ENCODE measurements around the gene HTATSF1.

GRCh38 chrX:136477026-136477425, 20.4 kb upstream of the HTATSF1 start:
- TF ChIP-seq RXRA (IDR thresholded peaks at IDR 0.05; ENCODE audit: borderline replicate concordance, low read depth) (no peak), MAX (IDR thresholded peaks at IDR 0.05; ENCODE audit: low read depth) (no peak), PBX3 (IDR thresholded peaks at IDR 0.05) (no peak), CTCF (IDR thresholded peaks at IDR 0.05) (no peak; the same call in 1 of the 2 replicates), RAD21 (IDR thresholded peaks at IDR 0.05; ENCODE audit: low read length) (no peak), POLR2AphosphoS5 (IDR thresholded peaks at IDR 0.05; ENCODE audit: low read depth, low read length) (no peak), REST (IDR thresholded peaks at IDR 0.05; ENCODE audit: low read depth, low read length) (no peak)

All from SK-N-SH (cell line).